ENCODE measurements around the gene NKX6-1.

The NKX6-1 gene

GRCh38 chr4:84497504-84498202, 1.4 kb downstream of the NKX6-1 start:
- peak; percentile 14 for DNase-seq

DNA sequence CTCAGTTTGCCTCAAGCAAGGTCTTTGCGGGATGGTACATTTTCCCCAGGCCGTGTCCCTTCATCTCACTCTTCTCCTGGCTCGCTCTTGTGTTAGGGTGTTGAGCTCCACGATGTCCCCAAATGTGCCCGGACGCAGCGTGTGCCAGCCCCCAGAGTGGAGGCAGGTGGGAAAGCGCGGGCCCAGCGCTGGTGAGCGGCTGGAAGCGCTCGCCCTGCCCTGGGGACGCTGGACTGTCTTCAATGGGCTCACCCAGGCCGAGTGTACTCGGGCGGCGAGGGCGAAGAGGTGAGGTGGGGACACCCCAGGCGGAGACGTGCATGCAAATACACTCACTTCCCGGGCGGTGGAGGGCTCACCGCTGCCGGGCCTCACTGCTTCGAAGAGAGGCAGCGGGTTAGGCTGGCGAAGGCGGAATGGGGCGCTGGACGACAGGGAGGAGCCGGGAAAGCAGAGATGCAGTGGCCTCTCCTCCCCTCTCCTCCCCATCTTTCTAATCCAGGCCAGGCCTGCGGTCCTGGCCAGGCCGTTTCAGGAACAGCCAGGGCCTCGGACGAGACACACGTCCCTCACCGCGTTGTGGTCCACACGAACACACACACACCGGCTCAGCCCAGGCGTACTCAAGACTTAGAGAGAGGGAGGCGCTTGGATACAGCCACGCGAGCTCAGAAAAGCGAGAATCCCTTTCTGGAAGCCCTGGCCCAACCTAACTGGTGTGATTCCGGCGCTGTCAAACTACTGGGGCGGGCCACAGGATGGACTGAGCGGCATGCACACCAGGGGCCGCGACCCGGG, 2.2 kb downstream of the NKX6-1 start:
- no peak for DNase-seq

- no peak for DNase-seq
These were observed 2.8 kb downstream of the NKX6-1 start for GRCh38 chr4:84496331-84496705.

DNA sequence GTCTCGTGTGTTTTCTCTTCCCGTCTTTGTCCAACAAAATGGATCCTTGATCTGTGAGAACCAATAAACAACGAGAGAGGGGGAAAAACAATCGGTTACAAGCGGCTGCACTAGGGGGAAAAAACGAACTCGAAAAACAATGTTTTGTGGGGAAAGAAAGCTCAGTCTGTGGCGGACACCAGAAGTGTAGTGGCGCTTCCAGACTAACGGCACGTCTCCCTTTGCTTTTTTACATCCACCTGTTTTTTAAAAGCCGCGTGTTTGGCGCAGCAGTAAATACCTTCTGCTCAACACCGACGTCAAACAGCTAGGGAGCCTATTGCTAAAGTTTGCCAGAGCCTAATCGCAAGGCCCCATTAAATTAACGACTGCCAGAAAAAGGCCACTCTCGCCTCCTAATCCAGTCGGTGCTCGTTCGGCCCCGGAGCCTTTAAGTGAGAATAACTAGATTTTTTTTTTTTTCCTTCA, 3.3 kb downstream of the NKX6-1 start:
- DNase-seq = no peak

DNA sequence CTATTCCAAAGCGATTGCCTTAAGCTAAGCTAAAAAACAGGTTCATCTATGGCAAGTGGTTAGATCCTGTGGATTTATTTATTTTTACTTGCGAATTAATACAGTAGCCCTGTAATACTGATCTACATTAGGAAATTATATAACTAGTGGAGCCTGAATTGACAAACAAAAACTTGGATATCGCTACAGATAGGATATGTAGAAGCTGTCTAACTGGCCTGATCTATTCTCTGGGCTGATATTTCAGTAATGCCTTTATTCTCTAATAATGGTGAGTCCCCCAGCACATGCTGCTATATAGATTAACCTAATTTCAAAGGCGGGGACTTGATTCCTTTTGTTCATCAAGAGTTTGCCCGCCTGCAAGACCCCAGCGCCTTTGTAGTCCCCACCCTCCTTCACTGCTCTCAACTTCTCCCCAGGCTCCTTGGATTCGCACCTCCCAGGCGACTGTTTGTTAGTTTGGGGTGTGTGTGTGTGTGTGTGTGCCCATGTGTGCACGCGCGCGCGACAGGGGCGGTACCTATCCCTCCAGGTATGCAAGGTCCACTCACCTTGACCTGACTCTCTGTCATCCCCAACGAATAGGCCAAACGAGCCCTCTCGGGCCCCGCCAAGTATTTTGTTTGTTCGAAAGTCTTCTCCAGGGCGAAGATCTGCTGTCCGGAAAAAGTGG, 3.8 kb downstream of the NKX6-1 start:
- DNase-seq = no peak

- no peak for DNase-seq
These were observed 4.6 kb downstream of the NKX6-1 start for GRCh38 chr4:84494531-84494930.

DNA sequence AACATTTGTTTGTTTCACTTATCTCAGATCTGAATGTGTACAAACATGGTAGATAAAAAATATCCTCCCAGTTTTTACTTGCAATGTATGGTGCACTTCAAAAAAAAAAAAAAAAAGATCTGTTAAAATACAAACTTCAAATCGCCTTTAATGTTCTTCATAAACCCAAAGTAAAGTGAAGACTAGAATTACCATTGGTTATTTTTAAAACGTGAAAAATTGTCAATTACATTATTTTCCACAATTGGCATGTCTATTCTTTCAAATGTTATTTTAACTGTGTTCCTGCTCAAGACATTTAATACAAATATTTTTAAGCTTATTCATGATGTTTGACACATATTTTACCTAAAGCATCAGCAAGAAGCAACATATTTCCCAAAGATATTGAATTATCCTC, 5.0 kb downstream of the NKX6-1 start:
- DNase-seq = no peak

- DNase-seq = peak; percentile 32
These were observed 5.8 kb downstream of the NKX6-1 start for GRCh38 chr4:84493092-84493850.

DNA sequence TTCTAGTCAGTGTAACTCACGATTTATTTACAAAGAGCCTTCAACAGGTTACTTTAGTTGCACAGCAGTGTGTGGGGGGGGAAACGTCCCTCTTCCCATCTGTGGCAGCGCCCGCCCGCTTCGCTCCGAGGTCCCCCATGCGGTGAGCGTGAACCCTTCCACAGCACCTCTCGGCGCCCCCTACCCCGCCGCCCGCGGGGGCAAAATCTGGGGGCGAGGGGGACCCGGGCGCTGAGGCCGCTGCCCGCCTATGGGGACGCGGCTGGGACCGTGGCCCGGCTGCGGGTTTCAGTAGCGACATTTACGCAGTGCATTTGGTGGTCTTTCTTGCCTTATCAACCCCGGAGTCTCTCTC, 6.4 kb downstream of the NKX6-1 start:
- no peak for DNase-seq

- peak; percentile 47 for DNase-seq
These were observed 6.8 kb downstream of the NKX6-1 start for GRCh38 chr4:84492290-84492689.

- DNase-seq = no peak
These were observed 7.6 kb downstream of the NKX6-1 start for GRCh38 chr4:84491481-84491880.

DNA sequence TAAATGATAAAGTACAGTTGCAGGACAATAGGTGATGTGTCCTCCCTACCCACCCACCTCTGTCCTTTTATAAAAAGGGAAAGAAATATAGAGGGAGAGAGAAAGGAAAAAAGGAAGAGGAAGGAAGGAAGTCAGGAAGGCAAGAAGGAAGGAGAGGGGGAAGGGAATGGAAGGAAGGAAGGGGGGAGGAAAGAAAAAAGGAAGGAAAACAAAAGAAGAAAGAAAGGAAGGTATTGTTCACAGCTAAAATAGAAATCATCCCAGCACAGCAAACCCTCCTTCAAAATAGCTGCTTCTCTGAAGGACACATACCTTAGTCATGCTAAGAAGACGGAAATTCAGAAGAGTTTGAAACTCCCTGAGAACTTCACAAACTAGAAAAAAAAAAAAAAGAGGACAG, 8.4 kb downstream of the NKX6-1 start:
- no peak for DNase-seq

DNA sequence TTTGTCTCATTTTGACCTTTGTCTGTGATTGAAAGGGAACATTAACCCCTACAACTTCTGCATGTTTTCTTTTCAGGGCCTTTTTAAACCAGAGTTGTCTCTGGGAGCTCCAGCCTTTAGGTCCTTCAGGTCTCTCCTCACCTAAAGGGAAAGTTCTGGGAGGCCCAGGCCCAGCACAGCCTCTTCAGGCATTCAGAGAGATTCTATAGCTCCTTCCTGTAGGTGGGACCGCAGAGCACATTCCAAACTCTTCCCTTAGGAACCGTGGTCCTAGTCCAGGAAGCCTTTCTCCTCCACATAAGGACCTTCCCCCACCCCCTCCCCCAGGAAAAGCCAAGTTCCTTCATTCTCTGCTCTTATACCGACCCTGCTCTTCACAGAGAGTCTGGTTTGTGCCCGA, 14.9 kb downstream of the NKX6-1 start:
- no peak for DNase-seq

GRCh38 chr4:84483688-84484087, 15.4 kb downstream of the NKX6-1 start:
- no peak for DNase-seq

GRCh38 chr4:84482564-84483563, 16.2 kb downstream of the NKX6-1 start:
- DNase-seq = no peak

GRCh38 chr4:84481860-84482245, 17.2 kb downstream of the NKX6-1 start:
- no peak for DNase-seq

GRCh38 chr4:84481077-84481859, 17.8 kb downstream of the NKX6-1 start:
- no peak for DNase-seq

GRCh38 chr4:84480082-84480481, 19.0 kb downstream of the NKX6-1 start:
- DNase-seq = no peak

- DNase-seq = no peak
These were observed 19.4 kb downstream of the NKX6-1 start for GRCh38 chr4:84479663-84480062.

DNA sequence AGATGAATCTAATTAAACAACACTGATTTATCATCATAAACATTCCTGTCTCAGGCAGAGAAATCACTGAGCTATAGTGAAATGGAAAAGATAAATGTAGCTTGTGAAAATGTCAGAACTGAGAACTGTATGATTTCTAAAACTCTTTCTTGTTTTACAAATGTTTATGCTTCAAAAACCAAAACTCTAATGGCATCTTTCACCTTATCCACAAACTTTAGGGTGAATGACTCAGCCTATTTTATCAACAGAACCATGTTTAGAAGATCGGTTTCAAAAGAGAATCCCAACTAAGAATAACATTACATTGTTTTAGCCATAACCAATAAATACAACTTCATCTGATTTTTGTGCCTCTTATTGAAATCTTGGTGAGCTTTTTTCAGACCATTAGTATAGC, 21.4 kb downstream of the NKX6-1 start:
- no peak for DNase-seq

GRCh38 chr4:84474107-84474506, 25.0 kb downstream of the NKX6-1 start:
- DNase-seq = no peak

All from NCI-H510A treated with DMSO at 0.1 percent for 48 hours (cell line).